Myometrial cell (primary cell): Measurements from ENCODE around the gene ATRX. TPM values are rescaled to one million over a fixed set of nuclear protein-coding genes. Genes with fewer than 3 reads are reported as not detected.

Experiments used
- total RNA-seq: library from RNA; depleted of rRNA; stranded (reverse); fragments of >200 nt; gene quantifications from 2 replicates; pipeline ENCODE4 v1.2.3, GENCODE V29; 2015

ATRX gene, protein sequence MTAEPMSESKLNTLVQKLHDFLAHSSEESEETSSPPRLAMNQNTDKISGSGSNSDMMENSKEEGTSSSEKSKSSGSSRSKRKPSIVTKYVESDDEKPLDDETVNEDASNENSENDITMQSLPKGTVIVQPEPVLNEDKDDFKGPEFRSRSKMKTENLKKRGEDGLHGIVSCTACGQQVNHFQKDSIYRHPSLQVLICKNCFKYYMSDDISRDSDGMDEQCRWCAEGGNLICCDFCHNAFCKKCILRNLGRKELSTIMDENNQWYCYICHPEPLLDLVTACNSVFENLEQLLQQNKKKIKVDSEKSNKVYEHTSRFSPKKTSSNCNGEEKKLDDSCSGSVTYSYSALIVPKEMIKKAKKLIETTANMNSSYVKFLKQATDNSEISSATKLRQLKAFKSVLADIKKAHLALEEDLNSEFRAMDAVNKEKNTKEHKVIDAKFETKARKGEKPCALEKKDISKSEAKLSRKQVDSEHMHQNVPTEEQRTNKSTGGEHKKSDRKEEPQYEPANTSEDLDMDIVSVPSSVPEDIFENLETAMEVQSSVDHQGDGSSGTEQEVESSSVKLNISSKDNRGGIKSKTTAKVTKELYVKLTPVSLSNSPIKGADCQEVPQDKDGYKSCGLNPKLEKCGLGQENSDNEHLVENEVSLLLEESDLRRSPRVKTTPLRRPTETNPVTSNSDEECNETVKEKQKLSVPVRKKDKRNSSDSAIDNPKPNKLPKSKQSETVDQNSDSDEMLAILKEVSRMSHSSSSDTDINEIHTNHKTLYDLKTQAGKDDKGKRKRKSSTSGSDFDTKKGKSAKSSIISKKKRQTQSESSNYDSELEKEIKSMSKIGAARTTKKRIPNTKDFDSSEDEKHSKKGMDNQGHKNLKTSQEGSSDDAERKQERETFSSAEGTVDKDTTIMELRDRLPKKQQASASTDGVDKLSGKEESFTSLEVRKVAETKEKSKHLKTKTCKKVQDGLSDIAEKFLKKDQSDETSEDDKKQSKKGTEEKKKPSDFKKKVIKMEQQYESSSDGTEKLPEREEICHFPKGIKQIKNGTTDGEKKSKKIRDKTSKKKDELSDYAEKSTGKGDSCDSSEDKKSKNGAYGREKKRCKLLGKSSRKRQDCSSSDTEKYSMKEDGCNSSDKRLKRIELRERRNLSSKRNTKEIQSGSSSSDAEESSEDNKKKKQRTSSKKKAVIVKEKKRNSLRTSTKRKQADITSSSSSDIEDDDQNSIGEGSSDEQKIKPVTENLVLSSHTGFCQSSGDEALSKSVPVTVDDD (N-terminal part only)
- 20.6 and 72.1 TPM in 2 replicates for total RNA-seq

GRCh38 chrX:77785486-77786364, at the start of gene ATRX:
Gene ATRX, minus strand, starts transcription at chrX:77786216. Its CDS starts 215 bp downstream, at chrX:77786001.

Other genes starting within 250 kb of the ATRX start
- 53.9 and 70.5 TPM in 2 replicates for gene MAGT1, start 109.2 kb upstream of the ATRX start, total RNA-seq
- gene COX7B, start 113.3 kb upstream of the ATRX start, total RNA-seq = 299 and 387 TPM in 2 replicates
- 2.9 and 3.9 TPM in 2 replicates for gene ATP7A, start 124.5 kb upstream of the ATRX start, total RNA-seq
- not detected in 2 replicates for gene PGAM4, start 183.4 kb upstream of the ATRX start, total RNA-seq